NCI-H2227 (cell line): ENCODE results near the gene TSPAN10.

Experiments
- DNase-seq: peaks from one replicate; lab custom pipeline; 2025; ENCODE audit not compliant: unreplicated experiment; lab: John Stamatoyannopoulos, UW

Gene TSPAN10

DNA sequence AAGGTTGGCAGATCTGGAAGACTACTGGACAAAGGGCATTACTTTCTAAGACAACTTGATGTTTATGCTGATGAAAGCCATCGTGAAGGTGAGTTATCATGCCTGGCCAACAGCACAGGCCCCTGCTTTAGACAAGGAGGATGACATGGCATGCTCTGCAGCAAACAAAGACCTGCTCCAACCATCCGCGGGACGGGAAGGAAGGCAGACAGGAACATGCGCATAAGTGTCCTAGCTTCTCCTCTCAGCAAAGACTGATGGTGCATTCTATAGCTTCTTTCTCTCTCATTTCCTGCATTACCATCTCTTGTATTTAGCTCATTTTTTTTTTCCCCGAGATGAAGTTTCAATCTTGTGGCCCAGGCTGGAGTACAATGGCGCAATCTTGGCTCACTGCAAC is 5.5 kb upstream of the TSPAN10 start:
- no peak for DNase-seq

DNA sequence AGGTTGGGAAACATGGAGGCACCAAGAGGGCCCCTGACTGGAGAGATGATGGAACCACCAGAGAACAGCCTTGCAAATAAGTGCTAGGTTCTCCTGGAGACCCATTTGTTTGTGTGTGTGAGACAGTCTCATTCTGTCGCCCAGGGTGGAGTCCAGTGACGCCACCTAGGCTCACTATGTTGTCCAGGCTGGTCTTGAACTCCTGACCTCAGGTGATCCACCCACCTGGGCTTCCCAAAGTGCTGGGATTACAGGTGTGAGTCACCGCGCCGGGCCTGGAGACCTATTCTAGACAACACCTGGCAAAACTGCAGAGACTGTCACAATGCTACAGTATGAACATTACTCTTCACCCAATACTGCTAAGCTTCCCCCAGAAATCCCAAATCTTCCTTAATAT is 1.6 kb upstream of the TSPAN10 start:
- DNase-seq = no peak

- DNase-seq = no peak
Measured at GRCh38 chr17:81635973-81636504, 957 bp upstream of the TSPAN10 start.

GRCh38 chr17:81638683-81639082 is 1.7 kb downstream of the TSPAN10 start:
- no peak for DNase-seq

DNA sequence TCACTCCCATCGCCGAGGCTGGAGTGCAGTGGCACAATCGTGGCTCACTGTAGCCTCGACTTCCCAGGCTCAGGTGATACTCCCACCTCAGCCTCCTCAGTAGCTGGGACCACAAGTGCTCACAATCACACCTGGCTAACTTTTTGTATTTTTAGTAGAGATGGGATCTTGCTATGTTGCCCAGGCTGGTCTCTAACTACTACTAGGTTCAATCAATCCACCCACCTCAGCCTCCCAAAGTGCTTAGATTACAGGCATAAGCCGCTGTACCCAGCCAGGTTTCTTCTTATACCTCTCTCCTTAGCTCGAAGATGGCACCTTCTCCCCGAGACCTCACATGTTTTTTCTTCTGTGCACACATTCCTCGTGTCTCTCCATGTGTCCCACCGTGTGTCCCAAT is 3.0 kb downstream of the TSPAN10 start:
- DNase-seq = no peak

- DNase-seq = no peak
Measured at GRCh38 chr17:81641825-81642489, 5.0 kb downstream of the TSPAN10 start.

DNA sequence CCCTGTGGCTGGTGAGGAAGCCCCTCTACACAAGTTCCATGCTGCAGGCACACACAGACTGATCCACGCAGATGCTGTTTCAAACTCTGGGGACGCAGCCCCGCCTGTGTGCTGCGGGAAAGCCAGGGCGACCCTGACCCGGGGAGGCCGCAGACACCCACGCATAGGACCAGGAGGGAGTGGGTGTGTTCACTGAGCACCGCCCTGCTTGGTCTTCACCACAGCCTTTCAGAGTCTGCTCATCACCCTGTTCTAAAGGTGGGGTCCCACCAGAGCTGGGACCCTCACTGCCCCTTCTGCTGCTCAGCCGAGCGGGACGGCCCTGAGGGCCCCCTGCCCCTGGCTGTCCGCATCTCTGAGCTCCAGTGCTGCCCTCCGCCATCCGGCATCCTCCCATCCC is 7.5 kb downstream of the TSPAN10 start:
- no peak for DNase-seq

GRCh38 chr17:81644976-81645952 is 8.3 kb downstream of the TSPAN10 start:
- no peak for DNase-seq

DNA sequence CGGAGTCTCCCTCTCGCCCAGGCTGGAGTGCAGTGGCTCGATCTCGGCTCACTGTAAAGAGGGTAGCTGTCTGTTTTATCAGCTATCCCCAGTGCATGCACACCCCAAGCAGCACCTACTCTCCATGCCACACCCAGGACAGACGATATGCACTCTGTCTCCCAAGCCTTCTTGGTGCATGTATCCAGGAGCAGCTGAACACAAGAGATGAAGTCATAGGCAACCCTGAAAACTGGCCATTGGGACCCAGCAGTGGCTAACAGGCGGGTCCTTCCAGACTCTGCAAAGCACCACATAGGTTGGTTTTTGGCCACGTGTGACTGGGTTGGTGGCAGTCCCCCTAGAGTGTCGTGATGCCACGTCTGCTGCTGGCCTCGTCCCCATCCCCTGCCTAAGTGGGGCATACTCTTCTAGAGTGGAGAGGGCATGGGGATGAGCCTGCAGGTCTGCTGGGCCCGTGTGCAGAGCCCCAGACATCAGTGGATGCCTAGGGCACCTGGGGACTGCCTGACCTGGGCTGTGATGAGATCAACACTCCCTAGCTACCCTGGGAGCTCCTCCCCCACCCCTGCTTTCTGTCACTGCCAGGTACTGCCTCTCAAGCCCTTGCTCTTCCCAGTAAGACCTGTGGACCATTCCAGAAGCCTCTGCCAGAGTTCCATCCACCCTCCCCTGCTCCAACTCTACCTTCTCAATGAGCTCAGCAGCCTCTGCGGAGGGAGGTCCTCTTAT is 10.0 kb downstream of the TSPAN10 start:
- no peak for DNase-seq

DNA sequence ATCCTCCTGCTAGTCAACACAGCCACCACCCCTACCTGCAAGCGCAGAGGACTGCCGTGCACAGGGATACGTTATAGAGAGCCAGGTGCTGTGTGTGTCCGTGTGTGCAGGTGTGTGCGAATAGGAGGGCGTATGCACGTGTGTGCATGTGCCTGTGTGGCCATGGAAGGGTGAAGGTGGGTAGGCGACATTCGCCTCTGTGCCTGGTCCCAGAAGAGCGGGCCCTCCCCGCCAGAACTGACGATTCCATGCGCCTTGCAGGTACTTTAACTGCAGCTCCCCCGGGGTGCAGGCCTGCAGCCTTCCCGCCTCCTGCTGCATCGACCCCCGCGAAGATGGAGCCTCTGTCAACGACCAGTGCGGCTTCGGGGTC is 10.6 kb downstream of the TSPAN10 start:
- DNase-seq = no peak

DNA sequence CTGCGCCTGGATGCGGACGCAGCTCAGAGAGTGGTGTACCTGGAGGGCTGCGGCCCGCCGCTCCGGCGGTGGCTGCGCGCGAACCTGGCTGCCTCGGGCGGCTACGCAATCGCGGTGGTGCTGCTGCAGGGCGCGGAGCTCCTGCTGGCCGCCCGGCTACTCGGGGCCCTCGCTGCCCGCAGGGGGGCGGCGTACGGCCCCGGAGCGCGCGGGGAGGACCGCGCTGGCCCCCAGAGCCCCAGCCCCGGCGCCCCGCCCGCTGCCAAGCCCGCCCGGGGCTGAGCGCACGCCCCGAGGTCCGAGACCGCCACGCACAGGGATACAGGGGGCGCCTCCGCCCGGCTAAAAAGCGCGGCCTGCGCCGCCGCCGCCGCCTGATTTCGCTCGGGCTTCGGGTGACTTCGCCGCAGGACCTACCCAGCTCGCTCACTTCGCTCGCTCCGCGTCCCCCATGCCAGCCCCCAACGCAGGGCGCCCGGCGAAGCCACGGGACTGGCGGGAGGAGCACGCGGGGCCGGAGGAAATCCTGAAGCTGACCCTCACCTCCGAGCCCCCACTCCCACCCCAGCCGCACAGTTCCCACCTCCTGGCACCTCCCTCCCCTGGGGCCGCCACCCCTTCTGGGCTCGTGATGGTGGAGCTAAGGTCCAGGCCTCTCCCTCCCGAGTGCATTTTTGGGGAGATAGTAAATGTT is 11.2 kb downstream of the TSPAN10 start:
- DNase-seq = no peak

DNA sequence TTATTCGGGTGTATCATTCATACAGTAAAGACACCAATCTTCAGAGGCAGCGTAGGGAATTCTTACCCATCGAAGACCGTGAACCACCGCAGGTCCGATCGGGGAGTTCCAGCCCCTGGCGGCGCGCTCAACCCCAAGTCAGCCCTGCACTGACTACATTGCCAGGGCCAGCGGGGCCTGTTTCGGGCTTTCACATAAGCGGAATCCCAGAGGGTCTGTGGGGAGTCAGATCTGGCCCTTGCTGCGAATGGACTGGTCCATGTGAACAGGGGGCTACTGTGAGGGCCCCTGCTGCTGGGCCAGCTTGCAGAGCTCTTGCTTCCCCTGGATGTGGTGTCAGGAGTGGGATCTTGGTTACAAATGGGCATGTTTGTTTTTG is 11.7 kb downstream of the TSPAN10 start:
- DNase-seq = no peak

DNA sequence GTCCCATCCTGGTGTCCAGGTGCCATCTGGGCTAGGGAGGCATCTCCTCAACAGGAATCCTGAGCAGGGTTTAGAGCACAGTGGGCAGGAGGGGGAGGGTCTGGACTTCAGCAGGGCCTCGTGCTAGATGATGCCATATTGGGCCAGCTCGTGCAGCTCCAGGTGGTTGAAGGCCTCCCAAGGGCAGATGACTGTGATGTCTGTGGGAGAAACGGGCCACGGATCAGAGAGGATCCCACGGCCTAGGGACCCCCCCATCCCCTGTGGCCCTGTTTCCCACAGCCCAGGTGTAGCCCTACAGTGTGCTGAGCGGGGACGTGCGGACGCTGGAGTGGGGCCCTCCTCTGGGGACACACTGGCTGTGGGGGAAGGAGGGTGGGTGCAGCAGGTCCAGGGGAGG is 14.0 kb downstream of the TSPAN10 start:
- DNase-seq = no peak

DNA sequence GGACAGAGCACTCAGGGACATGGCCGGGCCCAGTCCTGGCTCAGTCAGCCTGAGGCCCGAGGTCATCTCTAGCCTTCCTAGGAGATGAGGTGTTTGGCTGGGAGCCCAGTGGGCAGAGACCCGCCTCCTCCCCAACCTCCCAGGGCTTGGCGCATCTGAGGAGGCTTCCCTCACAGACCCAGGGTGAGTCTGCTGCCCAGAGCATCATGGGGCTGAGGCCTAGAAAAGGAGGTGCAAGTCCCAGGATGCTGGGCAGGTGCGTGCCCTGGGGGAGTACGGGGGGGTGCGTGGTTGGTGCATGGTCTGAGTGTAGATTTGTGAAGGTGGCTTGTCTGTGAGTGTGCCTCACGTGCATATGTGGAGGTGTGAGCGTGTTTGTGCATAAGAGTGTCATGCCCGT is 14.7 kb downstream of the TSPAN10 start:
- DNase-seq = no peak

DNA sequence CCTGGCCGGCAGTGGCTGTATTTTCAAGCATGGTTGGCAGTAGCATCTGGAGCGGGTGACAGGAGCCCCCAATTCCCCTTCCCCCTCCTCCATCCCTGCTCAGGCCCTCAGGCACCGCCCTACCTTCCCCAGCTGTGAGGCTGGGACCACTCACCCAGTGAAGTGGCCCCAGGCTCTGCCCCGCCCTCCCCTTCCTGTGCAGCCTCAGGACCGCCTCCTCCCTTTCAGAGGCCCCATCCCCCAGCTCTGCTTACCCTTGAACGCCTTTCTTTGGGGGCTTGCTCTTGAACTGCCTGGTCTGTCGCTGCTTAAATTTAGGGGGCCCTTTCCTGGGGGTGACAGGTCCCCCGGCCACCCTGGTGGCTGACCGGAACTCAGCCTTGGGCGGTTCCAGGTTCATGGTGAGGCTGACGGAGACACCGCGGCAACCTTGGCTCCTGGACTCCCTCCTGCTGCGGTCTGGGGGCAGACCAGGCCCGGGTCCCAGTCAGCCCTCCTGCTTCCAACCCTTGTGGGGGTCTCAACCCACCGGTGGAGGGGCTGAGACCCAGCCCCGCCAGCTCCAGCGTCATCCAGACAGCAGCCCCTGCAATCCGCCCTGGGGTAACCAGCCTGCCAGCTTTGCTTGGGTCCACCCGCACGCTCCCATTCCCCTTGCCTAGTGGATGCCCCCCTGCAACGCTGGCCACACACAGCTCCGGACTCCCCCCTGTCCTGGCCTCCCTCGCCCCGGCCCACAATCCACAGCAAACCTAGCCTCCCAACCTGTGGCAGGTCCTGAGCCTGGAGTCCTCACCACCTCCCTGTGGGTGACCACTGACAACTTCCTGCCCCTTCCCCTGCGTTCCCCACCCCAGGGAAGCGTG is 16.1 kb downstream of the TSPAN10 start:
- no peak for DNase-seq

GRCh38 chr17:81655378-81656117 is 18.6 kb downstream of the TSPAN10 start:
- no peak for DNase-seq

GRCh38 chr17:81656118-81656743 is 19.2 kb downstream of the TSPAN10 start, which contains the start of gene PDE6G:
Gene PDE6G, minus strand, starts transcription at chr17:81656542. Its CDS starts 3,237 bp downstream, at chr17:81653305.
- no peak for DNase-seq

DNA sequence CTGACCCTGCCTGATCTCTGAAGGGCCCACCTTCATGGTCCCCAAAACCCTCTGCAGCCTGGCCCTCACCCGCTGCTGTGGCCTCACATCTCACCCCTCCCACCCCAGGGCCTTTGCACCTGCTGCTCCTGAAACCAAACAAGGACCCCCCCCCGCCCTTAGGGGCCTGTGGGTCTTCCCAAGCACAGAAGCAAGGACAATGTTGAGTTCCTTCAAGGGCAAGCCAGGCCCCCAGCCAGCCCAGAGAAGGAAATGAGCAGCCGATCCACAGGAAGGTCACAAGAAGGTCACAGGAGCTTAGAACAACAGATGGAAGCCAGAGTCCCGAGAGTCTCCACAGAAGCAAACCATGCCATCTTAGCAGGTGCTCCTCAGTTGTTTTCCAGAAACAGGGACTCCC is 19.8 kb downstream of the TSPAN10 start:
- no peak for DNase-seq

GRCh38 chr17:81659038-81659437 is 22.0 kb downstream of the TSPAN10 start:
- DNase-seq = no peak
